ENCODE data around the gene CACNA1I.

- TF ChIP-seq CTCF (conservative IDR thresholded peaks at IDR 0.05 in 1 of 2, IDR thresholded peaks at IDR 0.05 in 1 of 2; ENCODE audit: low read depth in 1 of 2, low read length in 2 of 2) (no peak), EZH2 (IDR thresholded peaks at IDR 0.05; ENCODE audit: low read length, missing control alignments) (no peak)
These were observed 7.3 kb downstream of the CACNA1I start for GRCh38 chr22:39577900-39578299.
